ENCODE data around the gene IGSF8.
"Not testable (repeated sequence)": the region's sequence is repeated elsewhere in the genome, so short reads cannot be mapped to it uniquely, and the experiment has no call there.

The IGSF8 gene

GRCh38 chr1:160127381-160127780, 29.0 kb upstream of the IGSF8 start:
- ChIA-PET CTCF (interaction anchor here (0.6 to 1.2 kb wide), 3 partner anchors 21 to 60 kb away, joined by 3 read pairs; no protein-coding TSS in a partner anchor), POLR2A (no interaction called here)
- Histone ChIP-seq H3K27ac (ENCODE audit: insufficient read depth in 1 of 2, low read depth in 1 of 2, low read length in 2 of 2, poor library complexity in 1 of 2, severe bottlenecking in 2 of 2) (no peak overlapping the region), H3K4me3 (ENCODE audit: control insufficient read depth in 1 of 7, extremely low read depth in 1 of 7, insufficient read depth in 4 of 7, low read depth in 2 of 7, low read length in 6 of 7) (no peak overlapping the region), H3K27me3 (replicated peaks in 2 of 5; ENCODE audit: control insufficient read depth in 4 of 5, insufficient read depth in 5 of 5, low read length in 4 of 5) (no peaks in the 10 kb centered on the region), H3K36me3 (ENCODE audit: control insufficient read depth in 4 of 4, insufficient read depth in 4 of 4, low read length in 3 of 4) (no peaks in the 10 kb centered on the region), H3K4me1 (ENCODE audit: control extremely low read depth in 1 of 4, control insufficient read depth in 4 of 4, insufficient read depth in 4 of 4, low read length in 3 of 4) (no peaks in the 10 kb centered on the region), H3K9me3 (ENCODE audit: control extremely low read depth in 1 of 5, control insufficient read depth in 4 of 5, insufficient read depth in 2 of 5, low read depth in 1 of 5, low read length in 4 of 5) (no peaks in the 10 kb centered on the region)
- 94% methylated on average over 8 of the region's 9 CpGs for WGBS (ENCODE audit: insufficient coverage)
- DNase-seq = no peak

DNA sequence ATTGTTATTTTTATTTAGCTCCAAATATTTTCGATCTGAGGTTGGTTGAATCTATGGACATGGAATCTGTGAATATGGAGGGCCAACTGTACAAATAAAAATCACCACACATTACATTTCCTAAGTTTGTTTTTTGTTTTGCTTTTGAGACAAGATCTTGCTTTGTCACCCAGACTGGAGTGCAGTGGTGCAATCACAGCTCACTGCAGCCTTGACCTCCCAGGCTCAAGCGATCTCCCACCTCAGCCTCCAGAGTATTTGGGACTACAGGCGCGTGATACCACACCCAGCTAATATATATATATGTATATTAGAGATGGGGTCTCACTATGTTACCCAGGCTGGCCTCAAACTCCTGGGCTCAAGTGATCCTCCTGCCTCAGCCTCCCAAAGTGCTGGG, 27.9 kb upstream of the IGSF8 start:
- H3K27ac ChIP-seq (ENCODE audit: insufficient read depth in 1 of 2, low read depth in 1 of 2, low read length in 2 of 2, poor library complexity in 1 of 2, severe bottlenecking in 2 of 2); DNase-seq; H3K27me3 ChIP-seq (replicated peaks in 2 of 5; ENCODE audit: control insufficient read depth in 4 of 5, insufficient read depth in 5 of 5, low read length in 4 of 5); POLR2A ChIA-PET; CTCF ChIA-PET; H3K9me3 ChIP-seq (ENCODE audit: control extremely low read depth in 1 of 5, control insufficient read depth in 4 of 5, insufficient read depth in 2 of 5, low read depth in 1 of 5, low read length in 4 of 5); H3K4me3 ChIP-seq (ENCODE audit: control insufficient read depth in 1 of 7, extremely low read depth in 1 of 7, insufficient read depth in 4 of 7, low read depth in 2 of 7, low read length in 6 of 7); H3K4me1 ChIP-seq (ENCODE audit: control extremely low read depth in 1 of 4, control insufficient read depth in 4 of 4, insufficient read depth in 4 of 4, low read length in 3 of 4); H3K36me3 ChIP-seq (ENCODE audit: control insufficient read depth in 4 of 4, insufficient read depth in 4 of 4, low read length in 3 of 4): not testable (repeated sequence)
- no CpG with 5 or more reads among the region's 4 CpGs for WGBS (ENCODE audit: insufficient coverage)

DNA sequence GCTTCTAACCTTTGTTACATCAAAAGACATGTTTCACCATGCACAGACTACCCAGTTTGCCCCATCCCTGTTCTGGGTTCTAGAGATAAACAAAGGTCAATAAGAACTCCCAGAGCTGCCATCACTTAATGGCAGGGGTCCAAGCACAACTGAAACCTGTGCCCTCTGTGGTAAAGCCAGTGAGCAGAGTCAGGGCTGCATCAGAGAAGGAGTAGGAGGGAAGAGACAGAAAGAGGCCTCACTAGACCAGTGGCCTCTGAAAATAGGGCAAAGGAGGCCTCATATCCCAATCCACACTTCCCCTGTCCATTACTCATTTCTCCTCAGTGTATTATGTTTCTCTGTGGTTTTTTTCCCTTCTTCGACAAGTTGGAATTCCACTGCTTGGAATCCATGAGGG, 27.3 kb upstream of the IGSF8 start:
- ChIA-PET POLR2A (no interaction called here), CTCF (no interaction called here)
- Histone ChIP-seq H3K27me3 (replicated peaks in 2 of 5; ENCODE audit: control insufficient read depth in 4 of 5, insufficient read depth in 5 of 5, low read length in 4 of 5) (no peaks in the 10 kb centered on the region), H3K27ac (ENCODE audit: insufficient read depth in 1 of 2, low read depth in 1 of 2, low read length in 2 of 2, poor library complexity in 1 of 2, severe bottlenecking in 2 of 2) (no peak overlapping the region), H3K9me3 (ENCODE audit: control extremely low read depth in 1 of 5, control insufficient read depth in 4 of 5, insufficient read depth in 2 of 5, low read depth in 1 of 5, low read length in 4 of 5) (no peaks in the 10 kb centered on the region), H3K4me3 (ENCODE audit: control insufficient read depth in 1 of 7, extremely low read depth in 1 of 7, insufficient read depth in 4 of 7, low read depth in 2 of 7, low read length in 6 of 7) (no peak overlapping the region), H3K4me1 (ENCODE audit: control extremely low read depth in 1 of 4, control insufficient read depth in 4 of 4, insufficient read depth in 4 of 4, low read length in 3 of 4) (no peaks in the 10 kb centered on the region), H3K36me3 (ENCODE audit: control insufficient read depth in 4 of 4, insufficient read depth in 4 of 4, low read length in 3 of 4) (no peaks in the 10 kb centered on the region)
- 100% methylated on average over 1 of the region's 1 CpG for WGBS (ENCODE audit: insufficient coverage)
- DNase-seq = no peak

DNA sequence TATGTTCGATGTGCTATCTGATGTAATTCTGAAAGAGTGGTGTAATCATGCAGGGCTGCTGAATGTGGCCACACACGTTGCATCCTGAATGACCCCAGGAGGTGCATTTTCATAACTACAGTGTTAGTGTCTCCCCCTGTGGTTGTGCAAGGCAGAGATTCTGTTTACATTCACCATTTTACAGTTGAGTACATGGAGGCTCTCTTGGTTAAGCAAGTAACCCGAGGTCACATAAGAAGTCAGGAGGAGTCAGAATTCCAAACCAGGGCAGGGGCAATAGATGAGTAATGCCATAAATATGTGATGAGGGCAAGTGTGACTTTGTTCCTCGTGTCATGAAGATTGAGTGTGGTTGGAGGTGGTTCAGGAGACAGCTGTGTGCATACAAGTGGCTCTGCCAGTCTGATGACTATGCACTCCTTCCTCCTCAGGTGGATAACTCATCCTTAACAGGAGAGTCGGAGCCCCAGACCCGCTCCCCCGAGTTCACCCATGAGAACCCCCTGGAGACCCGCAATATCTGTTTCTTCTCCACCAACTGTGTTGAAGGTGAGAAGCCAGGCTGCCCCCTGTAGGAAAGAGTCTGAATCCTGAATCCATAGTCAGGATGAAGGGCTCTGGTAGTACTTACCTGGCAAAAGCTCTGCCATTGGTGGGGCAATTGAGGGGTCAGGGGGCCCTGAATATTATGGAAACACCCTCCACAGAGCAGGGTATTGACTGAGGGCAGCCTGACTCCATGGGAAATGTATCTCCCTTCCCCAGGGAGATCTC, 26.5 kb upstream of the IGSF8 start:
- Histone ChIP-seq H3K9me3 (ENCODE audit: control extremely low read depth in 1 of 5, control insufficient read depth in 4 of 5, insufficient read depth in 2 of 5, low read depth in 1 of 5, low read length in 4 of 5) (no peaks in the 10 kb centered on the region), H3K4me1 (ENCODE audit: control extremely low read depth in 1 of 4, control insufficient read depth in 4 of 4, insufficient read depth in 4 of 4, low read length in 3 of 4) (no peaks in the 10 kb centered on the region), H3K4me3 (ENCODE audit: control insufficient read depth in 1 of 7, extremely low read depth in 1 of 7, insufficient read depth in 4 of 7, low read depth in 2 of 7, low read length in 6 of 7) (no peak overlapping the region), H3K27me3 (replicated peaks in 2 of 5; ENCODE audit: control insufficient read depth in 4 of 5, insufficient read depth in 5 of 5, low read length in 4 of 5) (no peaks in the 10 kb centered on the region), H3K36me3 (ENCODE audit: control insufficient read depth in 4 of 4, insufficient read depth in 4 of 4, low read length in 3 of 4) (no peaks in the 10 kb centered on the region), H3K27ac (ENCODE audit: insufficient read depth in 1 of 2, low read depth in 1 of 2, low read length in 2 of 2, poor library complexity in 1 of 2, severe bottlenecking in 2 of 2) (no peak overlapping the region)
- ChIA-PET POLR2A (no interaction called here), CTCF (interaction anchor here (1.1 kb wide), 1 partner anchor 19 kb away, joined by 3 read pairs; no protein-coding TSS in a partner anchor)
- 90% methylated on average over 7 of the region's 8 CpGs for WGBS (ENCODE audit: insufficient coverage)
- no peak for DNase-seq

GRCh38 chr1:160123726-160124125, 25.3 kb upstream of the IGSF8 start:
- Histone ChIP-seq H3K27ac (ENCODE audit: insufficient read depth in 1 of 2, low read depth in 1 of 2, low read length in 2 of 2, poor library complexity in 1 of 2, severe bottlenecking in 2 of 2) (no peak overlapping the region), H3K4me1 (ENCODE audit: control extremely low read depth in 1 of 4, control insufficient read depth in 4 of 4, insufficient read depth in 4 of 4, low read length in 3 of 4) (peaks cover 0 to 7% (median 0%) of the 10 kb centered on the region in 4 experiments), H3K4me3 (ENCODE audit: control insufficient read depth in 1 of 7, extremely low read depth in 1 of 7, insufficient read depth in 4 of 7, low read depth in 2 of 7, low read length in 6 of 7) (no peak overlapping the region), H3K27me3 (replicated peaks in 2 of 5; ENCODE audit: control insufficient read depth in 4 of 5, insufficient read depth in 5 of 5, low read length in 4 of 5) (no peaks in the 10 kb centered on the region), H3K9me3 (ENCODE audit: control extremely low read depth in 1 of 5, control insufficient read depth in 4 of 5, insufficient read depth in 2 of 5, low read depth in 1 of 5, low read length in 4 of 5) (no peaks in the 10 kb centered on the region), H3K36me3 (ENCODE audit: control insufficient read depth in 4 of 4, insufficient read depth in 4 of 4, low read length in 3 of 4) (no peaks in the 10 kb centered on the region)
- no peak for DNase-seq
- POLR2A ChIA-PET = no interaction called here
- CTCF ChIA-PET = interaction anchor here (1.1 to 1.8 kb wide), 4 partner anchors 14 to 25 kb away, joined by 3 to 5 read pairs (median 4); partner anchors contain the start of gene IGSF8

DNA sequence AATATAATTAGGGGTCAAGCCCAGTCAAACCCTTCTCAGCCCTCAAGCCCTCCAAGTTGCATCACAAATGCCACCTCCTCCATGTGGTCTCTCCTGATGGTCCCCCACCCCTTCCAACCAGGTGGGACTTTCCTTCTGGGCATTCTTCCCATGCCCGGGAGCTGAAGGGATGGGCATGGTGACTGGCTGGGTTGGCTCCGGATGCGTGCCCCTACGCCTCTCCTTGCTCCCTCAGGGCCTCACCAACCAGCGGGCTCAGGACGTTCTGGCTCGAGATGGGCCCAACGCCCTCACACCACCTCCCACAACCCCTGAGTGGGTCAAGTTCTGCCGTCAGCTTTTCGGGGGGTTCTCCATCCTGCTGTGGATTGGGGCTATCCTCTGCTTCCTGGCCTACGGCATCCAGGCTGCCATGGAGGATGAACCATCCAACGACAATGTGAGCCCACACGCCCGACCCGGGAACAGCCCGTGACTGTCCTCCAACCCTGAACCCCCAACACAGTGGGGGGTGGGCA, 24.6 kb upstream of the IGSF8 start:
- H3K27me3 ChIP-seq (replicated peaks in 2 of 5; ENCODE audit: control insufficient read depth in 4 of 5, insufficient read depth in 5 of 5, low read length in 4 of 5) = no peaks in the 10 kb centered on the region
- no peak overlapping the region for H3K4me3 ChIP-seq (ENCODE audit: control insufficient read depth in 1 of 7, extremely low read depth in 1 of 7, insufficient read depth in 4 of 7, low read depth in 2 of 7, low read length in 6 of 7)
- H3K36me3 ChIP-seq (ENCODE audit: control insufficient read depth in 4 of 4, insufficient read depth in 4 of 4, low read length in 3 of 4) = no peaks in the 10 kb centered on the region
- CTCF ChIA-PET = interaction anchor here (1.1 to 1.8 kb wide), 3 partner anchors 13 to 24 kb away, joined by 3 to 5 read pairs (median 4); partner anchors contain the start of gene IGSF8
- H3K27ac ChIP-seq (ENCODE audit: insufficient read depth in 1 of 2, low read depth in 1 of 2, low read length in 2 of 2, poor library complexity in 1 of 2, severe bottlenecking in 2 of 2) = no peak overlapping the region
- no peaks in the 10 kb centered on the region for H3K9me3 ChIP-seq (ENCODE audit: control extremely low read depth in 1 of 5, control insufficient read depth in 4 of 5, insufficient read depth in 2 of 5, low read depth in 1 of 5, low read length in 4 of 5)
- POLR2A ChIA-PET = no interaction called here
- 100% methylated on average over 9 of the region's 16 CpGs for WGBS (ENCODE audit: insufficient coverage)
- peaks cover 0 to 8% (median 0%) of the 10 kb centered on the region in 4 experiments for H3K4me1 ChIP-seq (ENCODE audit: control extremely low read depth in 1 of 4, control insufficient read depth in 4 of 4, insufficient read depth in 4 of 4, low read length in 3 of 4)
- no peak for DNase-seq

DNA sequence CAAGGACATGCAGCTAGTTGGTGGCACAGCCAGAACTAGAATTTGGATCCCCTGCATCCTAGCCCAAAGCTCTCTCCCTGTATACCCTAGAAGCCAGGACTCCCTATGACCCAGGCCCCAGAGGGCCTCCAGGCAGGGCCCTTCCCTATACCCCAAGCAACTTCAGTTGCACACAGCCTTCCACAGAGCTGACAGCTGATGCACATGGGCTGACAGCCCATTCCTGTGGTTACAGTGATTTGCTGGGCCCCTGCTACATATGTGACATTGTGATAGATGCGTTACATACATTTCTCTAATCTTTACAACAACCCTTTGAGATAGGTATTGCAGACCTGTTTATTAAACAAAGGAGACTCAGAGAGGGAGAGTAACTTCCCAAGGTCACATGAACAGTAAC, 23.0 kb upstream of the IGSF8 start:
- DNase-seq = no peak
- Histone ChIP-seq H3K27me3 (replicated peaks in 2 of 5; ENCODE audit: control insufficient read depth in 4 of 5, insufficient read depth in 5 of 5, low read length in 4 of 5) (no peaks in the 10 kb centered on the region), H3K4me3 (ENCODE audit: control insufficient read depth in 1 of 7, extremely low read depth in 1 of 7, insufficient read depth in 4 of 7, low read depth in 2 of 7, low read length in 6 of 7) (no peak overlapping the region), H3K27ac (ENCODE audit: insufficient read depth in 1 of 2, low read depth in 1 of 2, low read length in 2 of 2, poor library complexity in 1 of 2, severe bottlenecking in 2 of 2) (no peak overlapping the region), H3K36me3 (ENCODE audit: control insufficient read depth in 4 of 4, insufficient read depth in 4 of 4, low read length in 3 of 4) (no peaks in the 10 kb centered on the region), H3K9me3 (ENCODE audit: control extremely low read depth in 1 of 5, control insufficient read depth in 4 of 5, insufficient read depth in 2 of 5, low read depth in 1 of 5, low read length in 4 of 5) (no peaks in the 10 kb centered on the region), H3K4me1 (ENCODE audit: control extremely low read depth in 1 of 4, control insufficient read depth in 4 of 4, insufficient read depth in 4 of 4, low read length in 3 of 4) (peaks cover 0 to 8% (median 0%) of the 10 kb centered on the region in 4 experiments)
- no CpG with 5 or more reads among the region's 1 CpG for WGBS (ENCODE audit: insufficient coverage)
- CTCF ChIA-PET = interaction anchor here (1.3 kb wide), 1 partner anchor 131 kb away, joined by 3 read pairs; no protein-coding TSS in a partner anchor
- POLR2A ChIA-PET = no interaction called here

All from common myeloid progenitor, CD34-positive (primary cell).